Hematopoietic multipotent progenitor cell treated with erythropoietin and hydrocortisone succinate and interleukin-3 and kit ligand, for 8 days (in vitro differentiated cells): ENCODE data around the gene FBLN1.
A peak's percentile ranks its signal among the peaks of the same experiment; 100 is the strongest.

Experiments
- DNase-seq: peaks from one replicate; pipeline ENCODE4 v3.0.0-alpha.2; 2015

The FBLN1 gene

GRCh38 chr22:45574069-45574703, 71.5 kb downstream of the FBLN1 start:
- no peak for DNase-seq

GRCh38 chr22:45575173-45575572, 72.5 kb downstream of the FBLN1 start:
- DNase-seq: no peak

- DNase-seq: no peak
Measured at GRCh38 chr22:45575607-45576272, 73.1 kb downstream of the FBLN1 start.

- no peak for DNase-seq
Measured at GRCh38 chr22:45576273-45576625, 73.6 kb downstream of the FBLN1 start.

GRCh38 chr22:45576730-45577464, 74.2 kb downstream of the FBLN1 start:
- no peak for DNase-seq

GRCh38 chr22:45577746-45578523, 75.3 kb downstream of the FBLN1 start:
- peak; percentile 79 for DNase-seq

- DNase-seq: no peak
Measured at GRCh38 chr22:45578524-45579147, 76.0 kb downstream of the FBLN1 start.

GRCh38 chr22:45579306-45579705, 76.6 kb downstream of the FBLN1 start:
- DNase-seq: no peak

- no peak for DNase-seq
Measured at GRCh38 chr22:45579806-45580725, 77.4 kb downstream of the FBLN1 start.

GRCh38 chr22:45580726-45581381, 78.2 kb downstream of the FBLN1 start:
- DNase-seq: no peak

- no peak for DNase-seq
Measured at GRCh38 chr22:45581549-45582080, 78.9 kb downstream of the FBLN1 start.

- no peak for DNase-seq
Measured at GRCh38 chr22:45582236-45582954, 79.7 kb downstream of the FBLN1 start.

GRCh38 chr22:45582955-45583320, 80.3 kb downstream of the FBLN1 start:
- no peak for DNase-seq

GRCh38 chr22:45583504-45583903, 80.8 kb downstream of the FBLN1 start:
- DNase-seq: no peak

- no peak for DNase-seq
Measured at GRCh38 chr22:45584121-45584570, 81.5 kb downstream of the FBLN1 start.

GRCh38 chr22:45584621-45585436, 82.1 kb downstream of the FBLN1 start:
- DNase-seq: no peak

GRCh38 chr22:45585437-45585755, 82.7 kb downstream of the FBLN1 start:
- no peak for DNase-seq

- no peak for DNase-seq
Measured at GRCh38 chr22:45585946-45586540, 83.4 kb downstream of the FBLN1 start.
